Lower leg skin (tissue), 4 donors: ENCODE data around the gene TTC8. TPM values are rescaled to one million over a fixed set of nuclear protein-coding genes. Genes with fewer than 3 reads are reported as not detected.

Experiments used
- DNase-seq, 2 donors: peaks; one replicate each; pipeline ENCODE4 v3.0.0-alpha.2; 2019; ENCODE audit warnings: low spot score in 2 of 2
- H3K4me3 ChIP-seq: fragments of 200-600 bp; sonication (generic); 2 replicates; pipeline ENCODE4 v1.5.1; 2017; ENCODE audit warnings: mild to moderate bottlenecking, low read depth; ENCODE audit not compliant: poor library complexity, severe bottlenecking
- POLR2A ChIP-seq, 2 donors: fragments of 450-650 bp; IDR thresholded peaks; one replicate each; pipeline ENCODE4 v1.6.1; 2016 to 2017; ENCODE audit warnings: antibody characterized with exemption in 2 of 2, mild to moderate bottlenecking in 1 of 2, moderate library complexity in 1 of 2
- WGBS, 2 donors: methylation state at CpG; one replicate each; pipeline ENCODE4 v1.1.5; 2018; 5-methylcytosine and 5-hydroxymethylcytosine counted together
- intact Hi-C: fragments of 100-400 bp; cut with DNase I; formaldehyde crosslinking; loops from one replicate; pipeline ENCODE4 v1.15.0; 2023; ENCODE audit warnings: low total_unique reads
- total RNA-seq, 4 donors: library from RNA; depleted of rRNA; stranded (reverse); fragments of >200 nt; gene quantifications; one replicate each; pipeline ENCODE4 v1.1.0, GENCODE V29; 2016
- TF ChIP-seq, protein P1 (sequence below), 3 donors: fragments of 450-650 bp; IDR thresholded peaks; one replicate each; pipeline ENCODE4 v1.5.1; 2016; ENCODE audit warnings: antibody characterized with exemption in 3 of 3, mild to moderate bottlenecking in 3 of 3, moderate library complexity in 2 of 3

The TTC8 gene
- total RNA-seq, 4 donors from 2014 or later = 11.6 to 18.6 (median 17.9) TPM

DNA sequence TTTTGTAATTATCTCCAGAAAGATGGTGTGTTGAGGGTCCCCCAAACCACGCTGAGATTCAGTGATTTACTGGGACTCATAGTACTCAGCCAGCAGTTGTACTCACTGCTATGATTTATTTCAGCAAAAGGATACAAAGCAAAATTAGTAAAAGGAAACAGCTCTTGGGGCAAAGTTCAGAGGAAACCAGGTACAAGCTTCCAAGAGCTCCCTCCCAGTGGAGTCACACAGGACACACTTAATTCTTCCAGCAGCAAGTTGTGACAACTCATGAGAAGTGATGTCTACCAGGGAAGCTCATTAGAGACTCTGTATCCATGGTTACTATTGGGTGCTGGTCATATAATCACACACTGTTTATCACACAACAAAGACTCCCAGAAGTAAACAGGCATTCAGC is 38.7 kb downstream of the TTC8 start:
- H3K4me3 ChIP-seq = no peak overlapping the region
- intact Hi-C loops = no loop called here
- DNase-seq = no peak
- no peak for TF ChIP-seq POLR2A (IDR thresholded peaks at IDR 0.05)
- TF ChIP-seq, protein P1, sequence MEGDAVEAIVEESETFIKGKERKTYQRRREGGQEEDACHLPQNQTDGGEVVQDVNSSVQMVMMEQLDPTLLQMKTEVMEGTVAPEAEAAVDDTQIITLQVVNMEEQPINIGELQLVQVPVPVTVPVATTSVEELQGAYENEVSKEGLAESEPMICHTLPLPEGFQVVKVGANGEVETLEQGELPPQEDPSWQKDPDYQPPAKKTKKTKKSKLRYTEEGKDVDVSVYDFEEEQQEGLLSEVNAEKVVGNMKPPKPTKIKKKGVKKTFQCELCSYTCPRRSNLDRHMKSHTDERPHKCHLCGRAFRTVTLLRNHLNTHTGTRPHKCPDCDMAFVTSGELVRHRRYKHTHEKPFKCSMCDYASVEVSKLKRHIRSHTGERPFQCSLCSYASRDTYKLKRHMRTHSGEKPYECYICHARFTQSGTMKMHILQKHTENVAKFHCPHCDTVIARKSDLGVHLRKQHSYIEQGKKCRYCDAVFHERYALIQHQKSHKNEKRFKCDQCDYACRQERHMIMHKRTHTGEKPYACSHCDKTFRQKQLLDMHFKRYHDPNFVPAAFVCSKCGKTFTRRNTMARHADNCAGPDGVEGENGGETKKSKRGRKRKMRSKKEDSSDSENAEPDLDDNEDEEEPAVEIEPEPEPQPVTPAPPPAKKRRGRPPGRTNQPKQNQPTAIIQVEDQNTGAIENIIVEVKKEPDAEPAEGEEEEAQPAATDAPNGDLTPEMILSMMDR (IDR thresholded peaks at IDR 0.05) = no peak
- 85 to 90% methylated on average over 1 of the region's 1 CpG for WGBS, 2 donors

DNA sequence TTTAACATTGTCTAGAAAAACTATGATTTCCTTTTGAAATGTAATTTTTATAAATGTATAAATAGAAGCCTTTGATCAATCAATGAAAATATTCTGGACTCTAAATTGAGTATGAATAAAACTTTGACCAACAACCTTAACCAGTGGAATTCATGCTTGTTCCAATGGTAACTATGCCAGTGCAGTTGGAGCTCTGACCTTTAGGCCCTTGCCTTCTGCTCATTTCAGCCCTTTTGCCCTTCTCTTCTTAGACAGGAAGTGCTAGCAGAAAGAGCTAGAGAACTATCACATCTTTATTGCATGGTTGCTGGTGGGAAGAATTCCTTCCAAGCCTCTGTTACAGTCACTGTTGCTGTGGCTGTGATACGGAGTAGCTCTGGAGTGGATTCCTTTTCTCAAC is 39.7 kb downstream of the TTC8 start:
- intact Hi-C loops = no loop called here
- 85 to 88% methylated on average over 1 of the region's 1 CpG for WGBS, 2 donors
- DNase-seq = no peak
- H3K4me3 ChIP-seq = no peak overlapping the region
- no peak for TF ChIP-seq POLR2A (IDR thresholded peaks at IDR 0.05)
- TF ChIP-seq, protein P1 (IDR thresholded peaks at IDR 0.05) = no peak

DNA sequence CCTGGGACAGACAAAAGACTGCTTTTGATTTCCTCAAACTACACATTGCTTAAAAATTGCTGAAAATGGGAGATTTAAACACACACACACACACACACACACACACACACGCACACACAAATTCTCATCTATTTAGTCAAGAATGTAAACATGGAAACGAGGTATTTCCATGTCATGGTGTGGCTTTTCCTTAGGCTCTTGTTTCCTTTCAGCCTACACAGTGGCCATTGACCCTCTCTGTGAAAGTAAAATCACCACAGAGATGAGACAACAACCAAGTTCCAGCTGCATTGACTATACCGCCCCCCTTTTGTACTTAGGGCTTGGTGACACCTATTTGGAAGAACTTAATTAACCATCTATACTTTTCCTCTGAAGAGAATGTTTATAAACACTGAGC is 41.9 kb downstream of the TTC8 start:
- 81 to 92% methylated on average over 3 of the region's 3 CpGs for WGBS, 2 donors
- H3K4me3 ChIP-seq = no peak overlapping the region
- TF ChIP-seq, protein P1 (IDR thresholded peaks at IDR 0.05) = no peak
- no peak for TF ChIP-seq POLR2A (IDR thresholded peaks at IDR 0.05)
- DNase-seq = no peak
- intact Hi-C loops = no loop called here

DNA sequence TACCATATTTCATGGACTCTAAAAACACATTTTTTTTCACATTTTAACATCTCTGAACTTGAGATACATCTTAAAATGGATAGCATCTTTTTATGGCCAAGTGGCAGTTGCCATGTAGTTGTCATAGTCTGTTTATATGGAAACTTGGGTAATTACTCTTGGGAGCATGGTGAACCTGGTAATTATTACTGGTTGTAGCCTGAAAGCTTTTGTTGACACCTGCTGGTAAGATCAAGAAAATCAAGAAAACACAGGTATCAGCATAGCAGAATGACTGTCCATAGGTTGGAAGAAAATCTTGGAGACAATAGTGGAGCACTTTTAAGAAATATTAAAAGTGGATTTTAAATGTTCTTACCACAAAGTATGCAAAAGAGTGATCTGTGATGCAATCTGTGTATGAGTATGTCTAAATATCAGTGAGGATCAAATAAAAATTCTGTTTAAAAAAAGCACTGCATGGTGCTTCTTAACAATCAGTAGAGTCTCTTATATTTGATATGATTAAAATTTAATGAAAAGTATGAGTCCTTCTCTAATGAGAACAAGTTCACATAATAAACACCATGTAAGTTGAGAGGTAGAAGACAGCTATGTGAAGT is 44.2 kb downstream of the TTC8 start:
- no peak for DNase-seq
- intact Hi-C loops = no loop called here
- H3K4me3 ChIP-seq = no peak overlapping the region
- TF ChIP-seq, protein P1 (IDR thresholded peaks at IDR 0.05) = no peak
- no peak for TF ChIP-seq POLR2A (IDR thresholded peaks at IDR 0.05)

DNA sequence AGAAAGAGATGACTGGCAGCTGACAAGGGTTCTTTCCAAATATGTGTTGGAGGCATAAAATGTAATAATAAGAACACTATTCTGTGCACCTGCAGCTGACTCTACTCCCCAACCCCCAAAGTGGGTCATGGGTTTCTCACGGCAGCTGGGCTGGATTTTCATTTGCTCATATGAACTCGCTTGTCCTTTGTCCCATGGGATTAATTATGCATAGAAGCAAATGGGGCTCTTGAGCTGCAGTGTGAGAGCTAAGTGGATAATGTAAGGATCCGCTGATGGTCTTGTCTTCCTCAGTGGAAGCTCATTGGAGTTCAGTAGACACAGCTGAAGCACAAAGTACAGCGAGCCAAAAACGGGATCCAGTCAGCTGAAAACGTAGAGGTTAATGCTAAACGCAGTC is 46.3 kb downstream of the TTC8 start:
- TF ChIP-seq, protein P1 (IDR thresholded peaks at IDR 0.05) = no peak
- no peak for TF ChIP-seq POLR2A (IDR thresholded peaks at IDR 0.05)
- H3K4me3 ChIP-seq = no peak overlapping the region
- intact Hi-C loops = loop anchor here (5.0 kb wide), 1 partner anchor 203 kb away; no protein-coding TSS in a partner anchor
- WGBS, 2 donors = 91 to 95% methylated on average over 7 of the region's 7 CpGs
- DNase-seq = no peak

DNA sequence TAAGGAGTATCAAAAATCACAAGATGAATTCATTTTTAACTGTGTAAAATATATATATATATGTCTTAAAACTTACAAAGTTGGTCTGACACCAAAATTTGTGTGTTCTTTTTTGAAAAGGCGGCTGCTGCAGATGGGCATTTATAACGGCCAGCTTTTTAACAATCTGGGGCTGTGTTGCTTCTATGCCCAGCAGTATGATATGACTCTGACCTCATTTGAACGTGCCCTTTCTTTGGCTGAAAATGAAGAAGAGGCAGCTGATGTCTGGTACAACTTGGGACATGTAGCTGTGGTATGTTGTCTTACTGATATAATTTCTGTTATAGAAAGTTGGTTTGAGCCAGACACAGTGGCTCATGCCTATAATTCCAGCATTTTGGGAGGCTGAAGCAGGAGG is 47.0 kb downstream of the TTC8 start:
- intact Hi-C loops = loop anchor here (5.0 kb wide), 1 partner anchor 204 kb away; no protein-coding TSS in a partner anchor
- TF ChIP-seq, protein P1 (IDR thresholded peaks at IDR 0.05) = no peak
- TF ChIP-seq POLR2A (IDR thresholded peaks at IDR 0.05) = no peak
- DNase-seq = no peak
- H3K4me3 ChIP-seq = no peak overlapping the region
- 94 to 95% methylated on average over 3 of the region's 3 CpGs for WGBS, 2 donors
